Measurements from ENCODE around the gene SLC22A31. TPM values are rescaled to one million over a fixed set of nuclear protein-coding genes. Genes with fewer than 3 reads are reported as not detected.

SLC22A31 gene
- total RNA-seq, 3 donors from 2014 or later (not counting 1 experiment from before 2014, with no cell fraction given), result 0.75 TPM; not detected in 2

- no peak for DNase-seq
- intact Hi-C loops (cut with micrococcal nuclease), result loop anchor here (10.0 kb wide), 1 partner anchor 71 kb away; no protein-coding TSS in a partner anchor
- no peak for ATAC-seq
- Histone ChIP-seq H3K4me1 (ENCODE audit: control insufficient read depth, insufficient read depth, low read length) (peaks cover 31% of the 10 kb centered on the region), H3K4me3 (ENCODE audit: low read length) (no peak overlapping the region), H3K9me3 (ENCODE audit: control insufficient read depth, insufficient read depth, low read length) (no peaks in the 10 kb centered on the region), H3K27me3 (ENCODE audit: control insufficient read depth, insufficient read depth, low read length) (no peaks in the 10 kb centered on the region), H3K27ac (ENCODE audit: low read length) (no peak overlapping the region), H3K36me3 (ENCODE audit: control insufficient read depth, insufficient read depth, low read length) (no peaks in the 10 kb centered on the region)
- no peaks in the 10 kb centered on the region for H3K36me3 Mint-ChIP-seq
- H3K27ac Mint-ChIP-seq, result peak overlapping the region; percentile 59 to 87
- 92% methylated on average over 5 of the region's 5 CpGs for WGBS (ENCODE audit: insufficient coverage)
- peaks cover 6 to 30% of the 10 kb centered on the region in 2 donors for H3K4me1 Mint-ChIP-seq
- TF ChIP-seq, protein P1, sequence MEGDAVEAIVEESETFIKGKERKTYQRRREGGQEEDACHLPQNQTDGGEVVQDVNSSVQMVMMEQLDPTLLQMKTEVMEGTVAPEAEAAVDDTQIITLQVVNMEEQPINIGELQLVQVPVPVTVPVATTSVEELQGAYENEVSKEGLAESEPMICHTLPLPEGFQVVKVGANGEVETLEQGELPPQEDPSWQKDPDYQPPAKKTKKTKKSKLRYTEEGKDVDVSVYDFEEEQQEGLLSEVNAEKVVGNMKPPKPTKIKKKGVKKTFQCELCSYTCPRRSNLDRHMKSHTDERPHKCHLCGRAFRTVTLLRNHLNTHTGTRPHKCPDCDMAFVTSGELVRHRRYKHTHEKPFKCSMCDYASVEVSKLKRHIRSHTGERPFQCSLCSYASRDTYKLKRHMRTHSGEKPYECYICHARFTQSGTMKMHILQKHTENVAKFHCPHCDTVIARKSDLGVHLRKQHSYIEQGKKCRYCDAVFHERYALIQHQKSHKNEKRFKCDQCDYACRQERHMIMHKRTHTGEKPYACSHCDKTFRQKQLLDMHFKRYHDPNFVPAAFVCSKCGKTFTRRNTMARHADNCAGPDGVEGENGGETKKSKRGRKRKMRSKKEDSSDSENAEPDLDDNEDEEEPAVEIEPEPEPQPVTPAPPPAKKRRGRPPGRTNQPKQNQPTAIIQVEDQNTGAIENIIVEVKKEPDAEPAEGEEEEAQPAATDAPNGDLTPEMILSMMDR (IDR thresholded peaks at IDR 0.05), result no peak
- no peaks in the 10 kb centered on the region for H3K9me3 Mint-ChIP-seq
- no peaks in the 10 kb centered on the region for H3K27me3 Mint-ChIP-seq (ENCODE audit: low read depth in 2 of 2)
- H3K4me3 Mint-ChIP-seq, result no peak overlapping the region
These were observed 43.3 kb upstream of the SLC22A31 start for GRCh38 chr16:89243664-89244063.

GRCh38 chr16:89242795-89243200, 42.5 kb upstream of the SLC22A31 start:
- DNase-seq (no peak), ATAC-seq (no peak)
- H3K4me3 ChIP-seq (ENCODE audit: low read length), result no peak overlapping the region
- Mint-ChIP-seq H3K27me3 (ENCODE audit: low read depth in 2 of 2) (no peaks in the 10 kb centered on the region), H3K4me1 (peaks cover 6 to 30% of the 10 kb centered on the region in 2 donors), H3K27ac (peak overlapping the region; percentile 59 to 87), H3K4me3 (peak overlapping the region; percentile 4), H3K36me3 (no peaks in the 10 kb centered on the region), H3K9me3 (no peaks in the 10 kb centered on the region)
- intact Hi-C loops (cut with micrococcal nuclease), result loop anchor here (10.0 kb wide), 1 partner anchor 72 kb away; no protein-coding TSS in a partner anchor
- H3K27me3 ChIP-seq (ENCODE audit: control insufficient read depth, insufficient read depth, low read length), result no peaks in the 10 kb centered on the region
- no peaks in the 10 kb centered on the region for H3K36me3 ChIP-seq (ENCODE audit: control insufficient read depth, insufficient read depth, low read length)
- 58% methylated on average over 12 of the region's 12 CpGs for WGBS (ENCODE audit: insufficient coverage)
- TF ChIP-seq, protein P1 (IDR thresholded peaks at IDR 0.05), result no peak
- no peaks in the 10 kb centered on the region for H3K9me3 ChIP-seq (ENCODE audit: control insufficient read depth, insufficient read depth, low read length)
- H3K27ac ChIP-seq (ENCODE audit: low read length), result no peak overlapping the region
- peaks cover 26% of the 10 kb centered on the region for H3K4me1 ChIP-seq (ENCODE audit: control insufficient read depth, insufficient read depth, low read length)

DNA sequence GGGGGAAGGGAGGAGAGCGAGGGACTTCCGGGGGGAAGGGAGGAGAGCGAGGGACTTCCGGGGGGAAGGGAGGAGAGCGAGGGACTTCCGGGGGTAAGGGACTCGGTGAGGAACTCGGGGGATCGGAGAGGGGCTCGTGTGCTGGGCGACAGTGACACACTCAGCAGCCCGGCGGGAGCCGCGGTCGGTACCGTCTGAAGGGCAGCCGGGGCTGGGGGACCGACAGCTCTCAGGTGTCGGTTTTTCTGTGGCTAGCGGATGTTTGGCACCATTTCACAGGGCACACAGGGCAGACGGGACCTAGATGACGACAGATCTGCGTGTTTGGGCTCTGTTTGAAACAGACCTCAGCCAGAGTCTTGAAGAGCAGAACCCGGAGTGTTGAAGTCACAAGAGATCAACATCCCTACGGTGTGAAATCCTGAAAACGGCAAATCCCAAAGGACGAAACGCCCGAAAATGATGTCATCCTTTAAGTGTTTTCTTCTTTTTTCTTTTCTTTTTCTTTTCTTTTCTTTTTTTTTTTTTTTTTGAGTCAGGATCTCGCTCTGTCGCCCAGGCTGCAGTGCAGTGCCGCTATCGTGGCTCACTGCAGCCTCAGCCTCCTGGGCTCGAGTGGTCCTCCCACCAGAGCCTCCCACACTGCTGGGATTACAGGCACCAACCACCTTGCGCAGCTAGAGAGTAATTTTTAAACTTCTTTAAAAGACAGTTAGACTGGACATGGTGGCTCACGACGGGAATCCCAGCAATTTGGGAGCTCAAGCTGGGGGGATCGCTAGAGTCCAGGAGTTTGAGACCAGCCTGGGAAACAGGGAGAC, 41.1 kb upstream of the SLC22A31 start:
- H3K9me3 Mint-ChIP-seq, result no peaks in the 10 kb centered on the region
- TF ChIP-seq, protein P1 (IDR thresholded peaks at IDR 0.05), result no peak

More for the DNA sequence above, 41.1 kb upstream of the SLC22A31 start:
- H3K4me3 Mint-ChIP-seq, result peak overlapping the region; percentile 95
- no peaks in the 10 kb centered on the region for H3K27me3 Mint-ChIP-seq (ENCODE audit: low read depth in 2 of 2)
- peak overlapping the region; percentile 84 for H3K4me3 ChIP-seq (ENCODE audit: low read length)
- peak overlapping the region; percentile 95 to 96 for H3K27ac Mint-ChIP-seq
- intact Hi-C loops (cut with micrococcal nuclease), result loop anchor here (2.0 to 10.0 kb wide), 2 partner anchors 47 to 73 kb away; no protein-coding TSS in a partner anchor
- DNase-seq, result peak; percentile 81 to 94
- no peaks in the 10 kb centered on the region for H3K36me3 Mint-ChIP-seq
- H3K4me1 Mint-ChIP-seq, result peaks cover 4 to 30% of the 10 kb centered on the region in 2 donors
- WGBS (ENCODE audit: insufficient coverage), result 10% methylated on average over 38 of the region's 39 CpGs
- peak overlapping the region; percentile 99 for H3K27ac ChIP-seq (ENCODE audit: low read length)
- H3K36me3 ChIP-seq (ENCODE audit: control insufficient read depth, insufficient read depth, low read length), result no peaks in the 10 kb centered on the region
- no peaks in the 10 kb centered on the region for H3K9me3 ChIP-seq (ENCODE audit: control insufficient read depth, insufficient read depth, low read length)
- H3K27me3 ChIP-seq (ENCODE audit: control insufficient read depth, insufficient read depth, low read length), result no peaks in the 10 kb centered on the region
- peak; percentile 79 to 90 (median 81) for ATAC-seq
- H3K4me1 ChIP-seq (ENCODE audit: control insufficient read depth, insufficient read depth, low read length), result peaks cover 19% of the 10 kb centered on the region
